ENCODE measurements around the gene SACM1L.

Gene SACM1L

DNA sequence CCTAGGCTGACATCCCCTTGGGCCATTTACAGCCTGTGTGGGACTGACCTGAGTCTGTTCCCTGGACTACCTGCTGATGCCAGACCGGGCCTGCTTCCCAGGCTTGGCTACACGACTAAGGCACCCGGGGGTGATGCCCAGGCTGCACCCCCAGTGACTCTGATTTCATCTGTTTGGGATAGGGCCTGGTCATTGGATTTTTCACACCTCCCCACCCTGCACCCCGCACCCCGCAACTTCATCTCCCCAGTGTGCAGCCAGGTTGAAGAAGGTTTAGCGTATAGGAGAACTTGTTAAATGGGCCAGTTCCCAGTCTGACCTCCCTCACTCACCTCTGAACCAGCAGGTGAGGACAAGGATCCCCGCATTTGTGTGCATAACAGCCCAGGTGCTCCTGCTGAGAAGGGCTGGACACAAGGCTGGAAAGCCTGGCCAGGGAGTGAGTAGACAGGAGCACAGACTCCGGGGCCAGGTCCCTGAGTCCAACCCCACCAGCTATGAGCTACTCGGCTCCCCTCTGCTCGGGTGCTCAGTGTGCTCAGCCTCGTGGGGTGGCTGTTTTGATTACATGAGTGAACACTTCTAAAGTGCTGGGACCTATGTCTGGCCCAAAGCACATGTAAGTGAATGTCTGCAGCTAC lies 88.7 kb downstream of the SACM1L start:
- no peak for DNase-seq (ENCODE audit: low read depth)
- TF ChIP-seq, protein P1, sequence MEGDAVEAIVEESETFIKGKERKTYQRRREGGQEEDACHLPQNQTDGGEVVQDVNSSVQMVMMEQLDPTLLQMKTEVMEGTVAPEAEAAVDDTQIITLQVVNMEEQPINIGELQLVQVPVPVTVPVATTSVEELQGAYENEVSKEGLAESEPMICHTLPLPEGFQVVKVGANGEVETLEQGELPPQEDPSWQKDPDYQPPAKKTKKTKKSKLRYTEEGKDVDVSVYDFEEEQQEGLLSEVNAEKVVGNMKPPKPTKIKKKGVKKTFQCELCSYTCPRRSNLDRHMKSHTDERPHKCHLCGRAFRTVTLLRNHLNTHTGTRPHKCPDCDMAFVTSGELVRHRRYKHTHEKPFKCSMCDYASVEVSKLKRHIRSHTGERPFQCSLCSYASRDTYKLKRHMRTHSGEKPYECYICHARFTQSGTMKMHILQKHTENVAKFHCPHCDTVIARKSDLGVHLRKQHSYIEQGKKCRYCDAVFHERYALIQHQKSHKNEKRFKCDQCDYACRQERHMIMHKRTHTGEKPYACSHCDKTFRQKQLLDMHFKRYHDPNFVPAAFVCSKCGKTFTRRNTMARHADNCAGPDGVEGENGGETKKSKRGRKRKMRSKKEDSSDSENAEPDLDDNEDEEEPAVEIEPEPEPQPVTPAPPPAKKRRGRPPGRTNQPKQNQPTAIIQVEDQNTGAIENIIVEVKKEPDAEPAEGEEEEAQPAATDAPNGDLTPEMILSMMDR (IDR thresholded peaks at IDR 0.05; ENCODE audit: insufficient read depth, low read depth, low read length, missing control alignments), result no peak
- no peak overlapping the region for H3K4me3 ChIP-seq (ENCODE audit: low read length)

DNA sequence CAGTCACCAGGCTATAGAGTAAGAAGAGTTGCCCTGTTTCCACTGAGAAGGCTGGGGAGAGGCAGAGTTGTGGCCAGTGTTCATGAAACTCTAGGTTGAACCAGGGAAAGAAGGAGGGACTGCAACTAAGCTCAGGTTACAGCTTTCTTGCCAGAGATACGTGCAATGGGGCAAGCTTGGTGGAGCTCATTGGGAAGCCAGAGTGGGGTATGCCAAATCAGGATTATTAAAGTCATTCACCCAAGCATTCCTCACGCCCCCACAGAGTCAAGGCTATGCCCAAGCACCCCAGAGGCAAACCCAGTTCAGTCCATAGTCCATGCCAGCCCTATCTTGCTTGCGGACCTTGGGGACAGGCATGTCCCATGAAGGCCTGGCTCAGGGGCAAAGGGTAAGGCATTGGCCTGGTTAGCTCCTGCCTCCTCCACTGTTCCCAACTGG lies 89.6 kb downstream of the SACM1L start:
- TF ChIP-seq, protein P1 (IDR thresholded peaks at IDR 0.05; ENCODE audit: insufficient read depth, low read depth, low read length, missing control alignments), result no peak
- DNase-seq (ENCODE audit: low read depth), result no peak
- no peak overlapping the region for H3K4me3 ChIP-seq (ENCODE audit: low read length)

DNA sequence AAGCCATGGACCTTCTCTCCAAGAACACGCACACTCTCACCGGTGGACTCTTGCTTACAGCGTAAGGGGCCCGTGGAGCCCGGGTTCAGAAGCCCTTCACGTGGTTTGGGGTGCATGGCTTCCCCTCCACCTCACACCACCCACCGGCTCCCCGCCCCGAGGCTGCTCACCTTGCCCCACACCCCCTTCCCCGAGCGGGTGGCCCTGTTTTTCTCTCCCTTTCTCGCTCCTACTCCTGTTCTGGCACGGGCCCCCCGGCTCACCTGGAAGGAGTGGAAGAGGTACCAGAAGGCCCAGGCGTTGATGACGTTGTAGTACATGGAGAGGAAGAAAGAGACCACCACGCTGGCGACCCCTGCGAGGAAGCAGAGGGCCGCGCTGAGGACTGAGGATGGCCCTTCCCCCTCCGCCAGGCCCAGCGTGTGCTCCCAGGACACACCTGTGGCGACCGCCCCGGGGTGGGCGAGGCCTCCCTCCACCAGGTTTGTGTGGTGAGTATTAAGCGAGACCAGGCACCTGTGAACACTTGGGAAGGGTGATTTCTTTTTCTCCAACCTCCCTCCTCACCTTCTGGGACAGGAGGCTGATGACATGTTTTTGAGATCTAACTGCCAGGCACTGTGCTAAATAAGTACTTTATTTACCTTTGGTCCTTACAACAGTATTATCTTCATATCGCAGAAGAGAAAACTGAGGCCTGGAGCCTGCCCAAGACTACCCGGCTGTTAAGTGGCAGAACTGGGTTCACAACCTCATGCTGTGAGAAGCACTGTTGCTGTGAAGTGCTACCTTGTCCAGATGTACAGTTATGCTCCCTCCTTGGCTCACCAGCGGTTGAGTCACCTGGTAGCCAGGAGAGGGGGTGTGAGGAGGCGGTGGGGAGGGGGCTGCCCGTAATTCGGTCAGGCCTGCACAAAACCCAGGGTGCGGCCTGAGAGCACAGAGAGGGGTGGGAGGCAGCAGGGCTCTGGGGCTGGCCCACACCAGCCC lies 90.8 kb downstream of the SACM1L start:
- TF ChIP-seq, protein P1 (IDR thresholded peaks at IDR 0.05; ENCODE audit: insufficient read depth, low read depth, low read length, missing control alignments), result no peak
- H3K4me3 ChIP-seq (ENCODE audit: low read length), result no peak overlapping the region
- DNase-seq (ENCODE audit: low read depth), result no peak

DNA sequence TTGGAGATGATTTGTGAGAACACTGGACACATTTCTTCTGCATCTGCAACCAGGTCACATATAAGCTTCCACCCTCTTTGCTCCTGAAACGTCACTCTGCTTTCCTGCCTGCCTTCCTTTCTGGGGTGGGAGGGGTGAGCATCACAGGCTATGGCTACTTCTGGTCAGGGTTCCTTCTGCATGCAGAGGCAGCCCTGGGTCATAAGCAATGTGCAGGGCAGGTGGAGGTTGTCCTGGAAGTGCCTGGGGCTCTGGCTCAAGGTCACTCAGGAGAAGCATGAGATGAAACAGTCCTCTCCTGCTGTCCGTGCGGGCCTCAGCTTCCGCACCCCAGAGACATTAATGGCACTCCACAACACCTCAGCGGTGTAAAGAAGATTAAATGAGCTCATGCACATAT lies 92.1 kb downstream of the SACM1L start:
- TF ChIP-seq, protein P1 (IDR thresholded peaks at IDR 0.05; ENCODE audit: insufficient read depth, low read depth, low read length, missing control alignments), result no peak
- no peak overlapping the region for H3K4me3 ChIP-seq (ENCODE audit: low read length)
- DNase-seq (ENCODE audit: low read depth), result no peak

DNA sequence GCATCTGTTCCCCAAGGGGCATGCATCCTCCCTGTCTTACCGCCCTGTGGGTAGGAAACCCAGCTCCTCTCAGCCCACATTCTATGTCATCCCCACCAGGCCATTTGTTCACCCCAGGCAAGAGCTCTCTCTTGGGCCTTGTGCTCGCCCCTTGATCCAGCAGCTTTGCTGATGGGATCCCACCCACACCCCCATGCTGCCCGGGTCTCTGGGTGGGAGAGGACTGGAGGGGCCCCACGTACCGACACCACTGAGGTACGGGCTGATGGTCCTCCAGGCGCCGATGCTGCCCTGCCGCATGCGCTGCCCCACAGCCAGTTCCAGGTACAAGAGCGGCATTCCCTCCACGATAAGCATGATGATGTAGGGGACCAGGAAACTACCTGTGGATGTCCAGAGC lies 92.6 kb downstream of the SACM1L start:
- no peak for DNase-seq (ENCODE audit: low read depth)
- TF ChIP-seq, protein P1 (IDR thresholded peaks at IDR 0.05; ENCODE audit: insufficient read depth, low read depth, low read length, missing control alignments), result no peak
- H3K4me3 ChIP-seq (ENCODE audit: low read length), result no peak overlapping the region

DNA sequence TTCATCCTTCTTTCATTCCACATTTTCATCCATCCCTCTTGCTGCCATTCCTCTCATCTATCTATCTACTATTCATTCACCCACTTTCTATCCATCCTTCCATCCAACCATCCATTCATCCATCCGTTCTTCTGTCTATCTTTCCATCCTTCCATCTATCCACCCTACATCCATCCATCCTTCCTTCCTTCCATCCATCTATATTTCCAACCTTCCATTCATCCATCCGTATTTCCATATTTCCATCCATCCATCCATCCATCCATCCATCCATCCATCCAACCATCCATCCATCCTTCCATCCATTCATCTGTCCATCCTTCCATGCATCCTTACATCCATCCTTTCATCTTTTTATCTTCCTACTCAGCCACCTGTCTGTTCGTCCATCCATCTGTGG lies 93.2 kb downstream of the SACM1L start:
- TF ChIP-seq, protein P1 (IDR thresholded peaks at IDR 0.05; ENCODE audit: insufficient read depth, low read depth, low read length, missing control alignments), result no peak
- DNase-seq (ENCODE audit: low read depth), result no peak
- no peak overlapping the region for H3K4me3 ChIP-seq (ENCODE audit: low read length)
